Gastrocnemius medialis (tissue), 4 donors: ENCODE results near the gene KLHL29.

ENCODE experiments used
- CTCF ChIP-seq, 5 experiments: fragments of 450-650 bp in 3 of 5; fragments of 200-600 bp in 2 of 5; sonication (generic) in 2 of 5; IDR thresholded peaks in 4 of 5; conservative IDR thresholded peaks in 1 of 5; 1 replicate in 4 of 5; 2 replicates in 1 of 5; pipeline ENCODE4 v1.5.1; 2016 to 2019; ENCODE audit warnings: antibody characterized with exemption in 5 of 5, mild to moderate bottlenecking in 3 of 5, moderate library complexity in 3 of 5
- POLR2A ChIP-seq, 2 donors: fragments of 450-650 bp; IDR thresholded peaks; one replicate each; pipeline ENCODE4 v1.6.1; 2017; ENCODE audit warnings: antibody characterized with exemption in 2 of 2, mild to moderate bottlenecking in 2 of 2, moderate library complexity in 2 of 2

GRCh38 chr2:23571527-23572282, 186.7 kb downstream of the KLHL29 start:
- TF ChIP-seq CTCF (IDR thresholded peaks at IDR 0.05 in 4 of 5, conservative IDR thresholded peaks at IDR 0.05 in 1 of 5): no peak
- TF ChIP-seq POLR2A (IDR thresholded peaks at IDR 0.05): no peak
